Stimulated activated CD4-positive, alpha-beta T cell treated with anti-CD3 and anti-CD28 coated beads, Interleukin-12 subunit alpha, Interleukin-12 subunit beta, amount 100 ng/mL, for 48 hours (primary cell): Measurements from ENCODE around the gene MYO1A.
"Not testable (repeated sequence)": the region's sequence is repeated elsewhere in the genome, so short reads cannot be mapped to it uniquely, and the experiment has no call there.

ENCODE experiments used
- DNase-seq, 3 donors: peaks; one replicate each; pipeline ENCODE4 v3.0.0-alpha.2; 2020; ENCODE audit warnings: low read depth in 2 of 3, low spot score in 1 of 3

Gene MYO1A

GRCh38 chr12:57019983-57020719 lies 29.8 kb downstream of the MYO1A start:
- DNase-seq, result no peak

- no peak for DNase-seq
Measured at GRCh38 chr12:57018906-57019305, 31.0 kb downstream of the MYO1A start.

DNA sequence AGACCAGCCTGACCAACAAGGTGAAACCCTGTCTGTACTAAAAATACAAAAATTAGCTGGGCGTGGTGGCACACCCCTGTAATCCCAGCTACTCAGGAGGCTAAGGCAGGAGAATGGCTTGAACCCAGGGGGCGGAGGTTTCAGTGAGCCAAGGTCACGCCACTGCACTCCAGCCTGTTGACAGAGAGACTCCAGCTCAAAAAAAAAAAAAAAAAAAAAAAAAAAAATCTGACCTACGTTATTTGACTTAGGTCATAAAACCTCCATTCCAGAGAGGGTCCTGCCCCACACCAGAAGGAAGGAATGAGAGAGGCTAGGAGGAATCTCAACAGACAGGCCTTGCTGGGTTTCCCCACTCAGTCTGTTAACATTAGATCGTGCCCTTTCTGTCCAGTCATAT lies 31.6 kb downstream of the MYO1A start:
- not testable (repeated sequence) for DNase-seq

GRCh38 chr12:57016348-57016747 lies 33.6 kb downstream of the MYO1A start, which contains the start of gene TAC3:
Gene TAC3 (minus strand): TSS chr12:57016529. CDS start chr12:57015797, 732 bp downstream.
- no peak for DNase-seq

GRCh38 chr12:57012600-57013465 lies 37.1 kb downstream of the MYO1A start:
- no peak for DNase-seq

GRCh38 chr12:57011438-57012424 lies 38.2 kb downstream of the MYO1A start:
- DNase-seq, result no peak

DNA sequence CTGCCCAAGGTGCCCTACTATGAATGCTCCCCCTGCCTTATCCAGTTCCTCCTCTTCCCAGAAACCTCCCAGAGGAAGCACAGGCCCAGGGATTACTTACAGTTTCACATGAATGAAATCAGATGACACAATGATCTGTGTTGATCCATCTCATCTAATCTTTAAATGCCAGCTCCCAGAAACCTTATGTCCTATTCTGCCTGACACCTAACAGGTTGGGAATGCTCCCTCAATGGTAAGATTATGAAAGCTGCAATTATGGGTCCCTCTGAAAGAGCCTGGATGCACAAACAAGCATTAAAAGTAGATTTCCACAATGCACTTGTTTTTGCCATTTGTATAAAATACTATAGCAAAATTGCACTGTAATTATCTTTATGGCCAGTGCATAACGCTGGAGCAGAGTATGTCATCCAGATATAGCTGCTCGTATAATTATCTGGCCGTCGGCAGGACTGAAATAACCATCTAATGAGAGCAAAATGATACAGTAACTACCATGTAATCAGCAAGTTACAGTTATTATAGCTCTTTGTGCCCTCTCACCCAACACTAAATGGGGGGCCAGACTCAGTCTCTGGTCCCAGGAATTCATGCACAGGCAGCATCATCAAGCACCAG lies 39.2 kb downstream of the MYO1A start:
- DNase-seq, result no peak

GRCh38 chr12:57009949-57010626 lies 39.8 kb downstream of the MYO1A start:
- DNase-seq, result no peak

DNA sequence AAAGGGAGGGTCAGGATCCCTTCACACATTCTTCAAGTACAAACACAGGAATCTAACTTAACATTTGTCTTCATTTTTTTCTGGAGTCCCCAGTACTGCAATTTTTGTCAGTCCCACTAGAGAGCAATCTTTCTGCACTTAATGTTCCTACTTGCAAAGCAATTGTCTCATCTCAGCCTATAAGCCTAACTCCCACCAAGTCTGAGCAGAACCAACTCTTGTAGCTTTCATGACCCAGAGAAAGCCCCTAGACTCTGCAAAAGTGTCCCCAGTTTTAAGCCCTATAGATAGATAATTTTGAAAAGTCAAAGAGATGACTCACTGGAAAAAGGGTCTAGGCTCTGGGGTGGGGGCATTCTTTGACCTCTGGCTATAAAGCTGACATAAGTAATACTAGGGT lies 41.8 kb downstream of the MYO1A start:
- DNase-seq, result peak in 1 of 3 donors; percentile 41

- no peak for DNase-seq
Measured at GRCh38 chr12:57006809-57007475, 43.0 kb downstream of the MYO1A start.

- DNase-seq, result peak; percentile 31 to 59 (median 44)
Measured at GRCh38 chr12:57005980-57006808, 43.7 kb downstream of the MYO1A start, which contains the start of gene ZBTB39. Gene ZBTB39 (minus strand): TSS chr12:57006546. CDS start chr12:57004917, 1,629 bp downstream.

GRCh38 chr12:57004651-57005050 lies 45.3 kb downstream of the MYO1A start:
- DNase-seq, result no peak

DNA sequence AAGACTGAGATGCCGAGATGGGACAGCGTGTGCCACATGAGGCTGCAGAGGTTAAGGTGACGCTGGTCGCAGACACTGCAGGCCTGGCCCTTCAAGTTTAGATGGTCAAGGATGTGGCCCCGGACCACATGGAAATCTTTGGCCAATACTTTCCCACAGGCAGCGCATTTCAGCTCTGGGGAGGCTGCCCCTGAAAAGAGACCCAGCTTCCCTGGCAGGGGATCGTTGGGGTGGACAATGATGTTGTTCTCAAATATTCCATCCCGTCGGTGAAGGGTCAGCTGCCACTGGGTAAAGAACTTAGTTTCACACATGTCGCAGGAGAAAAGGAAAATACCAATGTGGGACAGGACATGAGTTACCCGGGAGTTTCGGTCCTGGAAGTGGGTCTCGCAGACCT lies 46.5 kb downstream of the MYO1A start:
- no peak for DNase-seq

DNA sequence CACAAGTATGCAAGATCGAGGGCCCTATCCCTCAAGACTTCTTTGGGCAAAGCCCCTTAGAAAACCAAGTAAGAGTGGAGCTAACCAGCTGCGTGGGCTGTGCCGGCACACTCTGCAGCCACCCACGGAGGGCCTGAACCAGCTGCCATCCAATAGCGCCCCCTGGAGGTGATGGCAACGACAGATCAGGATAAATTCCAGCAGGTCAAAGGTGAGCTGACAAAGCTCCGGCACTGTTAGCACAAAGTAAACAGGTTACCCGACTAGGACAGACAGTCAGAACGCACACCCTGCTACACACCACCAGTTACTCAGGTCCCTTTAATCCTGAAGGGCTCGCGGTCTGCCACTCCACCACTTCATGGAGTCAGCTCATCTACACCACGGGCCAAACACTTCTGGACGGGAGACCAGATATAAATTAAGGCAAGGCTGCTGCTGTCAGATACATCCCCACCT lies 48.5 kb downstream of the MYO1A start:
- peak; percentile 63 to 77 (median 72) for DNase-seq

- no peak for DNase-seq
Measured at GRCh38 chr12:57000393-57000792, 49.5 kb downstream of the MYO1A start.

DNA sequence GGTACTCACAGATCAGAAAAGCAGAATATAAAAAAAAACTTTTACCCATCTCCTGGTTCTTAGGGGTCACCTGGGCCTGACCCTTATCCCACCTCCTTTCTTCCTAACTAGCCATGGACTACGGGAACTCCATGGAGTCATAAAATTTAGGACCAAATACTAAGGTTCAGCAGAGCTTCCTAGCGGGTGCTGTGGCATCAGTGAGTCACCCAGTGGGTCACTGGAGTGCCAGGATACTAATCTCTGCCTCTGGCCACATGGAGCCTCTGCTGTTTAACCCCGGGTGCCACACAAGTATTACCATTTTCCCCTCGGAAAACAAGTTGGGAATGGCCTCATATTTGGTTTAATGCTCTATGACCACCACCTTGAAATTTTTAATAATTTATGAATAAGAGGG lies 50.5 kb downstream of the MYO1A start:
- no peak for DNase-seq

GRCh38 chr12:56998981-56999380 lies 50.9 kb downstream of the MYO1A start:
- peak; percentile 34 to 55 (median 47) for DNase-seq

DNA sequence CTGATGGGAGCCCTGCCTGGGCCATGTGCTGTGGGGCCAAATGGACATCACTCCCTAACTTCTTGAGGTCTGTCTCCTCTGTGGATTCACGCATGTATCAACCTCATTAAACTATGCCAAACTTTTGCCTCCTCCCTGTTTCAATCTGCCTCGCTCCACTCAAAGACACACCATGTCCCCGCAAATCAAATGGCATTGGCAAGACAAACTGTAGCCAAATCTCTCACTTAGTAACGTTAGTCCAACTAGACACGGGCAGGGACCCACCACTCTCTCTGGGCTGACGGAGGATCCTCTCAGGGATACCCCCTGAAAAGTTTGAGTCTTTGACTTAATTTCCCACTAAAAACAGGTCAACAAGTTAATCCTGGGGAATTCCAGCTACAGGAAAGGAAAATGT lies 51.6 kb downstream of the MYO1A start:
- DNase-seq, result no peak
